Activated CD4-positive, alpha-beta T cell treated with anti-CD3 and anti-CD28 coated beads for 36 hours (primary cell): ENCODE measurements around the gene USP1. TPM values are rescaled to one million over a fixed set of nuclear protein-coding genes. Genes with fewer than 3 reads are reported as not detected.

Experiments
- ATAC-seq: fragments of 200-7000 bp; cut with Tn5 transposase; one replicate; pipeline ENCODE4 v1.10.0; 2021; ENCODE audit warnings: mild to moderate bottlenecking, moderate library complexity
- CTCF ChIA-PET: fragments of 350-600 bp; sonication (Branson Sonifier 250); formaldehyde crosslinking; loops from one replicate; lab custom pipeline; 2021; ENCODE audit warnings: antibody characterized with exemption; lab: Charles Lee
- POLR2A ChIA-PET: fragments of 350-600 bp; sonication (Branson Sonifier 250); formaldehyde crosslinking; loops from one replicate; lab custom pipeline; 2021; ENCODE audit warnings: antibody characterized with exemption, inconsistent platforms; lab: Charles Lee
- DNase-seq: peaks from one replicate; pipeline ENCODE4 v3.0.0-alpha.2; 2020
- H3K27ac Mint-ChIP-seq: one replicate; pipeline ENCODE4 v1.8.0; 2021; ENCODE audit warnings: mixed read lengths
- H3K27me3 Mint-ChIP-seq: one replicate; pipeline ENCODE4 v1.8.0; 2021; ENCODE audit warnings: mixed read lengths
- H3K36me3 Mint-ChIP-seq: one replicate; pipeline ENCODE4 v1.8.0; 2021; ENCODE audit warnings: low read depth, mixed read lengths
- H3K4me1 Mint-ChIP-seq: one replicate; pipeline ENCODE4 v1.8.0; 2021; ENCODE audit warnings: mixed read lengths
- H3K4me3 Mint-ChIP-seq: one replicate; pipeline ENCODE4 v1.8.0; 2021; ENCODE audit warnings: mild to moderate bottlenecking, moderate library complexity, mixed read lengths
- H3K9me3 Mint-ChIP-seq: one replicate; pipeline ENCODE4 v1.8.0; 2021; ENCODE audit warnings: low read depth, mixed read lengths
- intact Hi-C, 2 experiments: fragments of 100-400 bp; cut with DNase I in 1 of 2; cut with micrococcal nuclease in 1 of 2; formaldehyde crosslinking; loops; one replicate each; pipeline versions ENCODE4 v1.14.2 to v1.15.1; 2022 to 2024; cut with DNase I, micrococcal nuclease
- total RNA-seq, 2 experiments: library from RNA; stranded (reverse); gene quantifications; one replicate each; pipeline ENCODE4 v1.2.3, GENCODE V29; 2021

Gene USP1
- total RNA-seq, 2 experiments from 2014 or later, result 62.4 to 73.4 TPM

DNA sequence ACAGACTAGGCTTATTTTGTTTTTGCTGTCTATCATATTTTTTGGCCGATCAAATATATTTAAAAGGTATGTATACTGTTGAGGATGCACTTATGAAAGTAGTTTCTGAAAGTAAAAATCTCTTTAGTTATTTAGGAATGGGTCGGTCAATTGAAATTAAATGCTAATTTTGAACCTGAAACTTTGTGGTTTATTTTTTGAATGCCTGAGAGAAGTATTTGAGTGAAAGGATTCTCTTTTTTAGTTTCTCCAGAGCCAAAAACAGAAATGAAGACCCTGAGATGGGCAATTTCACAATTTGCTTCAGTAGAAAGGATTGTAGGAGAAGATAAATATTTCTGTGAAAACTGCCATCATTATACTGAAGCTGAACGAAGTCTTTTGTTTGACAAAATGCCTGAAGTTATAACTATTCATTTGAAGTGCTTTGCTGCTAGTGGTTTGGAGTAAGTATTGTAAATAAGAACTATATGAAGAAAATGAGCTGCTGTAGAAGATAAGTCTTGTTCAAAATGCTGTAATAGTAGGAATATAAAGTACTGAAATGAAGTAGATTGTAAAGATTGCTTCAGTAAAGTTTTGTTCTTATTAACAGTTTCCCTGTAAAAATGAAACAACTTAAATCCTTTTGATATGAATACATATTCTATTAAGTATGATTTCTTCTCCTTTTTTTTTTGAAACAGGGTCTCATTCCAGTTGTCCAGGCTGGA lies 11.5 kb downstream of the USP1 start:
- ATAC-seq (peak; percentile 23), DNase-seq (no peak)
- peaks cover 23% of the 10 kb centered on the region for H3K4me1 Mint-ChIP-seq
- intact Hi-C loops, result no loop called here
- no peaks in the 10 kb centered on the region for H3K9me3 Mint-ChIP-seq
- H3K36me3 Mint-ChIP-seq, result peaks cover 68% of the 10 kb centered on the region
- peak overlapping the region; percentile 67 for H3K27ac Mint-ChIP-seq
- CTCF ChIA-PET, result interaction anchor here (1.0 to 1.8 kb wide), 2 partner anchors 298 to 337 kb away, joined by 3 to 5 read pairs; no protein-coding TSS in a partner anchor
- H3K4me3 Mint-ChIP-seq, result no peak overlapping the region
- no peaks in the 10 kb centered on the region for H3K27me3 Mint-ChIP-seq
- POLR2A ChIA-PET, result interaction anchor here (0.6 kb wide), 1 partner anchor 12 kb away, joined by 3 read pairs; no protein-coding TSS in a partner anchor

DNA sequence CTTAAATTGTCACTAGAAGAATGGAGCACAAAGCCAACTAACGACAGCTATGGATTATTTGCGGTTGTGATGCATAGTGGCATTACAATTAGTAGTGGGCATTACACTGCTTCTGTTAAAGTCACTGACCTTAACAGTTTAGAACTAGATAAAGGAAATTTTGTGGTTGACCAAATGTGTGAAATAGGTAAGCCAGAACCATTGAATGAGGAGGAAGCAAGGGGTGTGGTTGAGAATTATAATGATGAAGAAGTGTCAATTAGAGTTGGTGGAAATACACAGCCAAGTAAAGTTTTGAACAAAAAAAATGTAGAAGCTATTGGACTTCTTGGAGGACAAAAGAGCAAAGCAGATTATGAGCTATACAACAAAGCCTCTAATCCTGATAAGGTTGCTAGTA lies 13.5 kb downstream of the USP1 start:
- intact Hi-C loops, result no loop called here
- DNase-seq (no peak), ATAC-seq (no peak)
- H3K9me3 Mint-ChIP-seq, result no peaks in the 10 kb centered on the region
- peaks cover 19% of the 10 kb centered on the region for H3K4me1 Mint-ChIP-seq
- no peak overlapping the region for H3K4me3 Mint-ChIP-seq
- H3K27me3 Mint-ChIP-seq, result no peaks in the 10 kb centered on the region
- ChIA-PET CTCF (interaction anchor here (0.5 to 1.6 kb wide), 2 partner anchors 9 to 245 kb away, joined by 3 to 4 read pairs; no protein-coding TSS in a partner anchor), POLR2A (no interaction called here)
- no peak overlapping the region for H3K27ac Mint-ChIP-seq
- peaks cover 65% of the 10 kb centered on the region for H3K36me3 Mint-ChIP-seq

DNA sequence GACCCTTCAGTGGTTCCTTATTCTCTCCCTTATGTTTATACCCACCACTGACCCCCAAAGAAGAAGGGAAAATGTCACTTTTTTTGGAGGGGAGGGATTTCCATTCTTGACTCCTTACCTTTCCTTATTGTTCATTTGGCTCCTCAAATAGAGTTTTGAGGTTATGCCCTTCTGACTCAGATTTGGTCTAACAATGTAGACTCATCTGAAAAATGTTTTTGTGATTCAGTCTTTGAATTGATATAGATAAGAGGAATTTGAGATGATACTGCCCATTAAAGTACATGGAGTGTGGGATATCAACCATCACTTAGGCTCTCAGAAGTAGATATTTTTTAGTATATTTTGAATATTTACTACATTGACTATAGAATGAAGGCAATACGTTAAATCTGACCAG lies 16.1 kb downstream of the USP1 start:
- Mint-ChIP-seq H3K9me3 (no peaks in the 10 kb centered on the region), H3K27me3 (no peaks in the 10 kb centered on the region), H3K27ac (peak overlapping the region; percentile 5), H3K4me3 (no peak overlapping the region), H3K36me3 (peaks cover 47% of the 10 kb centered on the region), H3K4me1 (peaks cover 11% of the 10 kb centered on the region)
- POLR2A ChIA-PET, result interaction anchor here (0.7 kb wide), 1 partner anchor 27 kb away, joined by 4 read pairs; no protein-coding TSS in a partner anchor
- intact Hi-C loops, result loop anchor here in 1 of 2 experiments (2.0 kb wide), 1 partner anchor 14 kb away; no protein-coding TSS in a partner anchor
- ATAC-seq (peak; percentile 26), DNase-seq (no peak)
- CTCF ChIA-PET, result no interaction called here

DNA sequence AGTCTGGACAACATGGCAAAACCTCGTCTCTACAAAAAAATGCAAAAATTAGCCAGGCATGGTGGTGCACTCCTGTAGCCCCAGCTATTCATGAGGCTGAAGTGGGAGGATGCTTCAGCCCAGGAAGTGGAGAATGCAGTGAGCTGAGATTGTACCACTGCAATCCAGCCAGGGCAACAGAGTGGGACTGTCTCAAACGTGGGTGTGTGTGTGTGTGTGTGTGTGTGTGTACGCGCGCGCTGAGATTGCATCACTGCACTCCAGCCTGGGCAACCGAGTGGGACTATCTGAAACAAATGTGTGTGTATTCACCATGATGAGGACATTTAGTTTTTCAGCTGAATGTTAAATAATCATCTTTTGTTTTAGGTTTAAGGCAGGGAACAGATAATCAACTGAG lies 21.1 kb downstream of the USP1 start:
- POLR2A ChIA-PET, result interaction anchor here (0.6 kb wide), 1 partner anchor 219 kb away, joined by 3 read pairs; no protein-coding TSS in a partner anchor

DNA sequence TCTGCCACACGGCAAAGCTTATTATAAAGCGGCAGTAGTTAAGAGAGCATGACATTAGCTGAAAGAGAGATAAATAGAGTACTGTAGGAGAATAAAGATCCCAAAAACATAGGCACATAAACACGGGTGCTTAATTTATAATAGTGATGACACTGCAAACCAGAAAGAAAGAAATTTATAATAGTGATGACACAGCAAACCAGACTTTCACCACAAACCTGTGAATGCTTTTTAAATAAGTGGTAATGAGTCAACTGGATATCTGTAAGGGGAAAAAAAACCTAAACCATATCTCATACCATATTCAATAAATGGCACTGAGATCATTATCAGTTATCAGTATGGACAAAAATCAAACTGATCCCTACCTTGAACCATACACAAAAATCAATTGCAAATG lies 25.5 kb downstream of the USP1 start:
- POLR2A ChIA-PET, result no interaction called here
- intact Hi-C loops, result no loop called here
- no peak for DNase-seq
- no peaks in the 10 kb centered on the region for H3K4me1 Mint-ChIP-seq
- no peak overlapping the region for H3K27ac Mint-ChIP-seq
- H3K9me3 Mint-ChIP-seq, result no peaks in the 10 kb centered on the region
- CTCF ChIA-PET, result interaction anchor here (0.5 kb wide), 1 partner anchor 280 kb away, joined by 4 read pairs; no protein-coding TSS in a partner anchor
- peaks cover 11% of the 10 kb centered on the region for H3K36me3 Mint-ChIP-seq
- no peaks in the 10 kb centered on the region for H3K27me3 Mint-ChIP-seq
- H3K4me3 Mint-ChIP-seq, result no peak overlapping the region
- no peak for ATAC-seq

More for the DNA sequence above, 21.1 kb downstream of the USP1 start:
- H3K4me3 Mint-ChIP-seq, result no peak overlapping the region
- ATAC-seq, result no peak
- H3K9me3 Mint-ChIP-seq, result no peaks in the 10 kb centered on the region
- H3K27me3 Mint-ChIP-seq, result no peaks in the 10 kb centered on the region
- no peaks in the 10 kb centered on the region for H3K4me1 Mint-ChIP-seq
- DNase-seq, result no peak
- intact Hi-C loops, result no loop called here
- CTCF ChIA-PET, result interaction anchor here (0.7 kb wide), 1 partner anchor 12 kb away, joined by 3 read pairs; no protein-coding TSS in a partner anchor
- no peak overlapping the region for H3K27ac Mint-ChIP-seq
- H3K36me3 Mint-ChIP-seq, result peaks cover 10% of the 10 kb centered on the region

DNA sequence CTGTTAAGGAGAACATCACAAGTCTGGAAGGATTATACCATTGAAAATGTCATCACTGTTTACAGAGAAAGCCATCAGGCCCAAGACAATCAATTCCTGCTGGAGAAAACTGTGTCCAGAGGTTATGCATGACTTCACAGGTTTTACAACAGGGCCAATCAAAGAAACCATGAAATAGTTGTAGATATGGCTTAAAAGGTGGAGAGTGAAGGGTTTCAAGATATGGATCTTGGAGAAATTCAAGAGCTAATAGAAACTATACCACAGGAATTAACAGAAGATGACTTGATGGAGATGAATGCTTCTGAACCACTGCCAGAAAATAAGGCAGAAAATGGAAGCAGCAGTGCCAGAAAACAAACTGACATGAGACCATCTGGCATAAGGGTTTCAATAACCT lies 30.2 kb downstream of the USP1 start:
- DNase-seq (no peak), ATAC-seq (no peak)
- ChIA-PET POLR2A (no interaction called here), CTCF (no interaction called here)
- Mint-ChIP-seq H3K36me3 (peaks cover 37% of the 10 kb centered on the region), H3K27me3 (no peaks in the 10 kb centered on the region), H3K9me3 (peaks cover 6% of the 10 kb centered on the region), H3K27ac (no peak overlapping the region), H3K4me3 (no peak overlapping the region), H3K4me1 (no peaks in the 10 kb centered on the region)
- intact Hi-C loops, result no loop called here

DNA sequence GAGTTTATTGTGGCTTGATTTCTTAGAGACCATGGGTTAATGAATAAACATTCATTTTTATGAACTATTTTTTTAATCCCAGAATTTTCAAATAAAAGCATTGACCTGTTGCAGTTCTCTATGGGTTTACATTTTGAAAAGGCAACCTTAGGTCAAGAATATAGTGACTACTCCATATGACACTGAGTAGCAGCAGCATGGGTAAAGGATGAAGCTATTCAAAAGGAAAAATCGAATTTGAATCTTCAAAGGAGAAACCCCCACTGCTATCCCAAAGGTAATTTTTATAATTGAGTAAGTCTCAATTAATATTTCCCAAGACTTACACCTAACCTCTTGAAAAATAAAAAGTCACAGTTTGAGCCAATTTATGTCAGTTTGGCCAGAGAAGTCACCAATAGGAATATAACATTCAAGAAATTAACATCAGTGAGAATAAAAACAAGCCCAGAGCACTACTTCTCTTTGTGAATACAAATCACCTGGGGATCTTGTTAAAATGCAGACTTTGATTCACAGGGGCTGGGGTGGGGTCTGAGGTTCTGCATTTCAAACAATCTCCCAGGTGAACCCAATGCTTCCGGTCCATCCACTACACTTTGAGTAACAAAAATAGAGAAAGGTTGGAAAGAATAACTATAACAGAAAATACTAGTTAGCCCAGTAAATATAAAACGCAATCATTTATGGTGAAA lies 39.8 kb downstream of the USP1 start:
- DNase-seq, result no peak
- ChIA-PET CTCF (no interaction called here), POLR2A (no interaction called here)
- Mint-ChIP-seq H3K27me3 (no peaks in the 10 kb centered on the region), H3K36me3 (peaks cover 4% of the 10 kb centered on the region), H3K4me3 (no peak overlapping the region), H3K27ac (no peak overlapping the region), H3K9me3 (no peaks in the 10 kb centered on the region), H3K4me1 (no peaks in the 10 kb centered on the region)
- intact Hi-C loops, result no loop called here
- ATAC-seq, result no peak

DNA sequence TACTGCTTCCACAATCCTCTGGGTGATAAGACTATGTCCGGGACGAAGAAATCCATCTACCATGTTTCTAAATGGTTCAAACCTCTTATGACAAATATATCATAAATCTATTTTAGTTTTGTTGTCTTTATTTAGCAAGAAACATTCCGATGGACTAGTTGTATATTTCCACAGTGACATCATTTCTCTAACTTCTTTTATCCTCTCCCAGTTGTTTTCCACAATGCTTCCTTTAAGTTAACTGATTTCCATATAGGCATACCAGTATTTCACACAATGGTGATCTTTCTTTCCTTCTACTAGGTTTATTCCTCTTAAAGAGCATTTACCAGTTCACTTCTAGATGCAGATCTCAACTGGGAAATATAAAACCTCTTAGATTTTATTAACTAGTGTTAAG lies 44.8 kb downstream of the USP1 start:
- intact Hi-C loops, result no loop called here
- Mint-ChIP-seq H3K36me3 (no peaks in the 10 kb centered on the region), H3K27me3 (no peaks in the 10 kb centered on the region), H3K4me1 (no peaks in the 10 kb centered on the region), H3K27ac (no peak overlapping the region), H3K9me3 (no peaks in the 10 kb centered on the region), H3K4me3 (no peak overlapping the region)
- DNase-seq, result no peak
- CTCF ChIA-PET, result no interaction called here
- ATAC-seq, result no peak
- POLR2A ChIA-PET, result no interaction called here

DNA sequence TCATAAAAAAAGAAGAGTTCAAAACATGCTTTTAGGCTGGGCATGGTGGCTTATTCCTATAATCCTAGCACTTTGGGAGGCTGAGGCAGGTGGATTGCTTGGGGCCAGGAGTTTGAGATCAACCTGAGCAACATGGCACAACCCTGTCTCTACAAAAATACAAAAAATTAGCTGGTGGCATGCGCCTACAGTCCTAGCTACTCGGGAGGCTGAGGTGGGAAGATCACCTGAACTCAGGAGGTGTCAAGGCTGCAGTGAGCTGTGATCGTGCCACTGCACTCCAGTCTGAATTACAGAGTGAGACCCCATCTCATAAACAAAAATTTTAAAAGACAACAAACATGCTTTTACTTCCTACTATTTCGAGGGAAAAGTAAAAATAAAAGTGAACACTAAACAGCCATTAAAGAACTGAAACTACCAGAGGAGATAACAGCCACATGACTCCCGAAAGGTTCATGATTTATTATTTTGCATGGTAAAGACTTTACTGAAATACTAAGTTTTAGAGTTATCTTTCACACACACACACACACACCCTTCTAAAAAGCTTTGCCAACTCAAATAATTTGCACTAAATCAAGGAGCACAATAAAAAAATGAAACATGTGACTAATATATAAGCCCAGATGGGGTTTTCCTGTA lies 48.1 kb downstream of the USP1 start:
- POLR2A ChIA-PET, result no interaction called here

DNA sequence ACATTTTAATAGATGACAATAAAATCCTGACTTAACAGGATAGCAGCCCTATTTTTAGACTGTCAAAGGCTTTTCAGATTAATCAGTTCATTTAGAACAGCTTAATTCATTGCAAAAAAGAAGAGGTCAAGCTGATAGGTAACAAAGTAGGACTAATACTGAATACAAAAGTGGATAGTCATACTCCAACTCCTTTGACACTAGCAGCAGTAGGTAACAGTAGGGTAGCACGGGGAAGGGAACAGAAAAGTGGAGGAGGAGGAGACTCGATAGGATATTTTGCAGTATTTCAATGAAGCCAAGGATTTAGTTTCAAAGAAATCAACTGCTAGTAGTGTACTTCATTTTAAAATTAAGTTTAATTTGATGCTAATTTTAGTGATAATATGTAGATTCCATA lies 51.1 kb downstream of the USP1 start:
- CTCF ChIA-PET, result interaction anchor here (0.8 to 1.0 kb wide), 2 partner anchors 8 to 288 kb away, joined by 3 read pairs; no protein-coding TSS in a partner anchor
- intact Hi-C loops, result no loop called here
- H3K27me3 Mint-ChIP-seq, result no peaks in the 10 kb centered on the region
- H3K4me1 Mint-ChIP-seq, result no peaks in the 10 kb centered on the region
- H3K27ac Mint-ChIP-seq, result no peak overlapping the region
- no peaks in the 10 kb centered on the region for H3K9me3 Mint-ChIP-seq
- DNase-seq (no peak), ATAC-seq (no peak)
- no peak overlapping the region for H3K4me3 Mint-ChIP-seq
- POLR2A ChIA-PET, result no interaction called here
- no peaks in the 10 kb centered on the region for H3K36me3 Mint-ChIP-seq

More for the DNA sequence above, 48.1 kb downstream of the USP1 start:
- Mint-ChIP-seq H3K4me3 (no peak overlapping the region), H3K27ac (no peak overlapping the region), H3K4me1 (no peaks in the 10 kb centered on the region), H3K36me3 (no peaks in the 10 kb centered on the region), H3K9me3 (no peaks in the 10 kb centered on the region), H3K27me3 (no peaks in the 10 kb centered on the region)
- CTCF ChIA-PET, result no interaction called here
- intact Hi-C loops, result no loop called here
- DNase-seq (no peak), ATAC-seq (no peak)

DNA sequence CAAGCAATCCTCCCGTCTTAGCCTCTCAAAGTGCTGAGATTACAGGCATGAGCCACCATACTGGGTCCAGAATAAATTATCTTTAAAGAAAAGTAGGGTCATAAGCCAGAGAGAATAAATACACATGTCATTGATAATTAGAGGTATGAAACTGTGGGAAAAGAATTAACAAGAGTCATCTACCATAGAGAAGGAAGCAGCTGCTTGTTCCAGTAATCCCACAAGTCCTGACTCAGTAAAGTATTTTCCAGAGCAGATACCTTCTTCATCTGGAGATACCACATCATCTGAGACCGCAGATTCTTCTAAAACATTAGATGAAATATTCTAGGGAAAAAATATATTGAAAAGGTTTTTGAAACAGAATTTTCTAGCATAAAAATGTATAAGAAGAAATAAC lies 55.7 kb downstream of the USP1 start:
- ATAC-seq, result no peak
- no peak overlapping the region for H3K4me3 Mint-ChIP-seq
- intact Hi-C loops, result no loop called here
- no peaks in the 10 kb centered on the region for H3K9me3 Mint-ChIP-seq
- no peaks in the 10 kb centered on the region for H3K27me3 Mint-ChIP-seq
- H3K36me3 Mint-ChIP-seq, result peaks cover 1% of the 10 kb centered on the region
- H3K4me1 Mint-ChIP-seq, result no peaks in the 10 kb centered on the region
- no peak for DNase-seq
- ChIA-PET POLR2A (no interaction called here), CTCF (no interaction called here)
- no peak overlapping the region for H3K27ac Mint-ChIP-seq
